GM18502 (cell line): ENCODE data around the gene EXOC6.

Source experiments
- ATAC-seq: cut with Tn5 transposase; IDR thresholded peaks from one replicate; pipeline ENCODE4 v1.9.1; 2021; ENCODE audit warnings: mild to moderate bottlenecking; ENCODE audit not compliant: unreplicated experiment, poor library complexity

EXOC6 gene

GRCh38 chr10:93073539-93074146 lies 225.3 kb downstream of the EXOC6 start, which contains the start of gene CYP26A1:
Gene CYP26A1, plus strand, starts transcription at chr10:93073893. Its CDS starts 42 bp downstream, at chr10:93073935.
- no peak for ATAC-seq

- no peak for ATAC-seq
Observed at GRCh38 chr10:93074147-93074596, 225.9 kb downstream of the EXOC6 start.

- no peak for ATAC-seq
Observed at GRCh38 chr10:93074597-93075368, 226.5 kb downstream of the EXOC6 start.

GRCh38 chr10:93075369-93076221 lies 227.3 kb downstream of the EXOC6 start:
- ATAC-seq, result no peak

GRCh38 chr10:93076871-93077270 lies 228.6 kb downstream of the EXOC6 start:
- ATAC-seq, result no peak

GRCh38 chr10:93077860-93078337 lies 229.6 kb downstream of the EXOC6 start:
- no peak for ATAC-seq

- ATAC-seq, result no peak
Observed at GRCh38 chr10:93079663-93080349, 231.5 kb downstream of the EXOC6 start.

- ATAC-seq, result no peak
Observed at GRCh38 chr10:93080350-93081046, 232.2 kb downstream of the EXOC6 start.

- ATAC-seq, result no peak
Observed at GRCh38 chr10:93081318-93081717, 233.0 kb downstream of the EXOC6 start.

- no peak for ATAC-seq
Observed at GRCh38 chr10:93081834-93082233, 233.5 kb downstream of the EXOC6 start.

- no peak for ATAC-seq
Observed at GRCh38 chr10:93083743-93084539, 235.6 kb downstream of the EXOC6 start.

- no peak for ATAC-seq
Observed at GRCh38 chr10:93085272-93085859, 237.0 kb downstream of the EXOC6 start.

GRCh38 chr10:93086289-93086688 lies 238.0 kb downstream of the EXOC6 start:
- ATAC-seq, result no peak

GRCh38 chr10:93087846-93088245 lies 239.5 kb downstream of the EXOC6 start:
- ATAC-seq, result no peak

GRCh38 chr10:93088466-93088865 lies 240.1 kb downstream of the EXOC6 start:
- ATAC-seq, result no peak

GRCh38 chr10:93090619-93091018 lies 242.3 kb downstream of the EXOC6 start:
- no peak for ATAC-seq

- ATAC-seq, result no peak
Observed at GRCh38 chr10:93091960-93092359, 243.6 kb downstream of the EXOC6 start.

GRCh38 chr10:93095225-93095624 lies 246.9 kb downstream of the EXOC6 start:
- ATAC-seq, result no peak
